HG02981 (cell line): ENCODE measurements around the gene NBEA.
"Not testable (repeated sequence)": the region's sequence is repeated elsewhere in the genome, so short reads cannot be mapped to it uniquely, and the experiment has no call there.

Experiments
- ATAC-seq: cut with Tn5 transposase; IDR thresholded peaks from one replicate; pipeline ENCODE4 v1.9.1; 2021; ENCODE audit warnings: mild to moderate bottlenecking, moderate library complexity; ENCODE audit not compliant: unreplicated experiment

Gene NBEA

GRCh38 chr13:34944274-34944634 lies 2.2 kb downstream of the NBEA start:
- ATAC-seq = no peak

DNA sequence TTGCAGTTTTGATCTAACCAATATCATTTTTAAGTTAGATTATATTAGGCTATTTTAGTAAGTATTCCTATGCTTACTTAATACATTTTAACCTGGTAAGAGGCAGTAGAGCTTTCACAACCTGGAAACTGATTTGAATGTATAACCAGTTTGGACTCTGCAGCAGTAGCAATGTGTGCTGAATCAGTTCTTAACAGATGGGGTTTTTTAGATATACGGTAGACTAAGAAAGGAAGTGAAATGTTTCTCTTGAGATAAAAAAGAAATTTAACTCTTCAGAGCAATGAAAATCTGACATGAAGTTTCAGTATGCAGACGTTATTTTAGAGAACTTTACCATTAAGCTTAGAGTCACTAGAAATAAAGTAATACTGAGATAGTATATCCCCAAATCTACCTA lies 2.7 kb downstream of the NBEA start:
- ATAC-seq = no peak

GRCh38 chr13:34951528-34951927 lies 9.5 kb downstream of the NBEA start:
- ATAC-seq = no peak

GRCh38 chr13:34959489-34959888 lies 17.4 kb downstream of the NBEA start:
- no peak for ATAC-seq

- ATAC-seq = no peak
Measured at GRCh38 chr13:34964558-34964957, 22.5 kb downstream of the NBEA start.

GRCh38 chr13:34967851-34968562 lies 25.9 kb downstream of the NBEA start:
- no peak for ATAC-seq

DNA sequence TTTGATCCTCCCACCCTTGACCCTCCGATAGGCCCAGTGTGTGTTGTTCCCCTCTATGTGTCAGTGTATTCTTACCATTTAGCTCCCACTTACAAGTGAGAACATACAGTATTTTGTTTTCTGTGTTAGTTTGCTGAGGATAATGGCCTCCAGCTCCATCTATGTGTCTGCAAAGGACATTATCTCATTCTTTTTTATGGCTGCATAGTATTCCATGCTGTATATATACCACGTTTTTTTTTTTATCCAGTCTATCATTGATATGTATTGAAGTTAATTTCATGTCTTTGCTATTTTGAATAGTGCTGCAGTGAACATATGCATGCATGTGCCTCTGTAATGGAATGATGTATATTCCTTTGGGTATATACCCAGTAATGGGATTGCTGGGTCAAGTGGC lies 27.5 kb downstream of the NBEA start:
- not testable (repeated sequence) for ATAC-seq

DNA sequence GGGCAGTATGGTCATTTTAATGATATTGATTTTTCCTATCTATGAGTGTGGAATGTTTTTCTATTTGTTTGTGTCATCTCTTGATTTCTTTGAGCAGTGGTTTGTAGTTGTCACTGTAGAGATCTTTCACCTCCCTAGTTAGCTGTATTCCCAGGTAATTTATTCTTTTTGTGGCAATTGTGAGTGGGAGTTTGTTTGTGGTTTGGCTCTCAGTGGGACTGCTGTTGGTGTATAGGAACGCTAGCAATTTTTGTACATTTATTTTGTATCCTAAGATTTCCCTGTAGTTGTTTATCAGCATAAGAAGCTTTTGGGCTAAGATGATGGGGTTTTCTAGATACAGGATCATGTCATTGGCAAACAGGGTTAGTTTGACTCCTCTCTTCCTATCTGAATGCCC lies 28.9 kb downstream of the NBEA start:
- no peak for ATAC-seq

DNA sequence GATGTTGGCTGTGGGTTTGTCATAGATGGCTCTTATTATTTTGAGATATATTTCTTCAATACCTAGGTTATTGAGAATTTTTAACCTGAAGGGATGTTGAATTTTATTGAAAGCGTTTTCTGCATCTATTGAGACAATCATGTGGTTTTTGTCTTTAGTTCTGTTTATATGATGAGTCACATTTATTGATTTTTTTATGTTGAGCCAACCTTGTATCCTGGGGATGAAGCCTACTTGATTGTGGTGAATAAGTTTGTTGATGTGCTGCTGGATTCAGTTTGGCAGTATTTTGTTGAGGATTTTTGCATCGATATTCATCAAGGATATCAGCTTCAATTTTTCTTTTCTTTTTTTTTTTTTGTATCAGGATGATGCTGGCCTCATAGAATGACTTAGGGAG lies 29.4 kb downstream of the NBEA start:
- no peak for ATAC-seq

- not testable (repeated sequence) for ATAC-seq
Measured at GRCh38 chr13:34985199-34985598, 43.1 kb downstream of the NBEA start.

- ATAC-seq = no peak
Measured at GRCh38 chr13:34988330-34988791, 46.3 kb downstream of the NBEA start.

GRCh38 chr13:34990399-34991214 lies 48.5 kb downstream of the NBEA start:
- ATAC-seq = no peak

DNA sequence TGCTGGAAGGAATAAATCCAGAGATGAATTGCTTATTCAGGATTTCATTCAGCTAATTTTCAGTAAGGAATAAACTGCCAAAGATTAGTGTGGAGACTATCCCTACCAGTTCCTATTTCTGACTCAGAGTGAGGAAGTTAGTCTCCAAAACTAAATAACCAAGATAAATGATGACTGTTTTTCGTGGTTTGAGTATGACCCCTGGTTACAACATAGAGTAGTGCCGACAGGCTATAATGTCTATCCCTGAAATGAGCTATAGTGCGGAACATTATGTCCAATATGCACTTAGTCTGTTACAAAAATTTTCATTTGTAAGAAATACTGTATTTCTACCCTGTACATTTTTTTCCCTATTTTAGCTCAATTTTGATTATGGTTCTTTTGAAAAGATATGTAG lies 51.4 kb downstream of the NBEA start:
- ATAC-seq = no peak

- ATAC-seq = not testable (repeated sequence)
Measured at GRCh38 chr13:35003734-35004133, 61.7 kb downstream of the NBEA start.

- ATAC-seq = no peak
Measured at GRCh38 chr13:35005051-35005450, 63.0 kb downstream of the NBEA start.

- ATAC-seq = no peak
Measured at GRCh38 chr13:35014606-35015213, 72.6 kb downstream of the NBEA start.

DNA sequence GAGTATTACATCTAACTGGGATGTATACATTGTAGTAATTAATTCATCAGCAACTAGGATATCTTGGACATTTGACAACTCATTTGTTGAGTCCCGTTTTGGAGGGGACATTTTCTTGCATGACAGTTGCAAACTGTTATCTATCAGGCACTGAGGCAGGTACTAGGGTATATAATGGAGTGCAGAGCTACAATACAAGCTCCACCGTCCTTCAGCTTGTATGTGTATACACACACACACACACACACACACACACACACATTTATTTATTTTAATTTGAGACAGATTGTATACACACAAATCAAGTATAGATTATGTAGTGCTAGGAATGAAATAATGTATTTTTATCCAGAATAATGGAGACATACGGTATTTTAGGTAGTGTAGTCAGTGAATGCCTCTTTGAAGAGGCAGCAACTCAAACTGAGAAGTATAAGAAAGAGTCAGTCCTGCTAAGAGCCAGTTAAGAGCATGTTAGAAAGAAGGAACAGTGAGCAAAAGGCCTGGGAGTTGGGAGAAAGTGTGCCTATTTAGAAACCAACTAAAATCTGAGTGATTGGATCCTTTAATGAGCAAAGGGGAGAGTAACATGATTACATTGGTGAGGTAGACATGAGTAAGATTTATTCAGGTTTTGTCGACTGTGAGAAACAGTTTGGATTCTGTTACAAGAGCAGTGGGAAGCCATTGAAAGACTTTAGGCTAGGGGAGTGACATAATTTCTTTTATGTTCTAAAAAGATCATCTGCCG lies 74.5 kb downstream of the NBEA start:
- ATAC-seq = no peak

- ATAC-seq = no peak
Measured at GRCh38 chr13:35025314-35025713, 83.2 kb downstream of the NBEA start.

DNA sequence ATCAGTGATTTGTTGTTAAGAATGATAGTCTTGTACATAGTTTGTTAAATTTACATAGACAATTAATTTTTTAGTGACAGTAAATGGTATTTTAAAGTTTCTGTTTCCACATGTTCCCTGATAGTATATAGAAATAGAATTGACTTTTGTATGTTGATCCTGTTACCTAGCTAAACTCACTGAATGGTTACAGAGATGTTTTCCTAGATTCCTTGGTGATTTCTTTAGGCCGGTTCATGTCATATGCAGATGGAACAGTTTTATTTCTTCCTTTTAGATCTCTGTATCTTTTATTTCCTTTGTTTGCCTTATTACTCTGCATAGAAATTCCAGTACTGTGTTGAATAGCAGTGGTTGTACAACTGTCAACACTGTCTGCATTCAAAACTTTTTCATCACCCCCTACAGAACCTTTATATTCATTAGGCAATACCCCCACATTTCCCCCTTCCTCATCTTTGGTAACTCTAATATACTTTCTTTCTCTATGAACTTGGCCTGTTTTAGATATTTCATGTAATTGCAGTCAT lies 86.3 kb downstream of the NBEA start:
- ATAC-seq = no peak

- no peak for ATAC-seq
Measured at GRCh38 chr13:35039012-35039411, 96.9 kb downstream of the NBEA start.

DNA sequence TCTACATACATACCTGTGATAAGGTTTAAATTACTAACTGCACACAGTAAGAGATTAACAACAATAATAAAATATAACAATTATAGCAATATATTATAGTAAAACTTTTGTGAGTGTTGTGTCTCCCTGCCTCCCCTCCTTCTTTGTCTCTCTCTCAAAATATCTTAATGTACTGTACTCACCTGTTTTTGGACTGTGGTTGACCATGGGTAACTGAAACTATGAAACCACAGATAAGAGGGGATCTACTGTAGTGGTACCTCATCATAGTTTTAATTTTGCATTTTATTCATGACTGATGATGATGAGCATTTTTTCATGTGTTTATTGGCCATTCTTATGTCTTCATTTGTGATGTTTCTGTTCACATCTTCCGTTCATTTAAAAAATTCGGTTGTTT lies 104.5 kb downstream of the NBEA start:
- ATAC-seq = no peak
